Lower leg skin (tissue), 3 donors: ENCODE results near the gene OR56A1.

Source experiments
- CTCF ChIP-seq, 3 donors: fragments of 450-650 bp; IDR thresholded peaks; one replicate each; pipeline ENCODE4 v1.5.1; 2016; ENCODE audit warnings: antibody characterized with exemption in 3 of 3, mild to moderate bottlenecking in 3 of 3, moderate library complexity in 2 of 3
- POLR2A ChIP-seq, 2 donors: fragments of 450-650 bp; IDR thresholded peaks; one replicate each; pipeline ENCODE4 v1.6.1; 2016 to 2017; ENCODE audit warnings: antibody characterized with exemption in 2 of 2, mild to moderate bottlenecking in 1 of 2, moderate library complexity in 1 of 2

DNA sequence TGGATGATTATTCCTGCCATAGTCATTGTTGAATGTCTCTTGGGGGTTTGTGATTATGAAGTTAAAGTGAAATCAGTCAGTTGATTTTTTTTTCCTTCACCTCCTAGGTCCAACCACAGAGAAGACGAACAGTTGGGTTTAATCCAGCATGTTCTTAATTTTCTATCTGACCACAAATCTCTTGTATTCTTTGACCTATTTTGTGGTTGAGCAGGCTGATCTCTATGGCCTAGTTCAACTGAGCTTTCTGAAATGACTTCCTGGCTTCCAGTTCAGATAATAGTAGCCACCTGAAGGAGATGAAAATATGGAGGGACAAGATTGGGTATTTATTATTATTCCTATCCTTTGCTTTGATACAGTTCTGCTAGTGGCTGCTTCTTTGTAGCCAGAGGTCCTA is 57.0 kb downstream of the OR56A1 start:
- no peak for TF ChIP-seq POLR2A (IDR thresholded peaks at IDR 0.05)
- TF ChIP-seq CTCF (IDR thresholded peaks at IDR 0.05), result no peak
